Natural killer cell (primary cell): Measurements from ENCODE around the gene SPIRE1. TPM values are rescaled to one million over a fixed set of nuclear protein-coding genes. Genes with fewer than 3 reads are reported as not detected.

Experiments used
- ATAC-seq, 3 donors: fragments of 150-1000 bp in 2 of 3; fragments of 200-7000 bp in 1 of 3; cut with Tn5 transposase; 1 replicate in 1 of 3; 2 replicates in 2 of 3; pipeline ENCODE4 v1.10.0; 2021; ENCODE audit warnings: mild to moderate bottlenecking in 2 of 3, moderate library complexity in 2 of 3
- DNase-seq, 2 donors: peaks; one replicate each; pipeline versions ENCODE4 v3.0.0 to v3.0.0-alpha.2; 2013 to 2021; ENCODE audit warnings: mixed read lengths in 1 of 2
- H3K27ac ChIP-seq: one replicate; pipeline ENCODE4 v1.5.1; 2013; ENCODE audit warnings: mild to moderate bottlenecking, low read length
- H3K27me3 ChIP-seq: one replicate; pipeline ENCODE4 v1.6.1; 2013; ENCODE audit warnings: low read length; ENCODE audit not compliant: control insufficient read depth, insufficient read depth
- H3K36me3 ChIP-seq: one replicate; pipeline ENCODE4 v1.6.1; 2013; ENCODE audit warnings: low read length; ENCODE audit not compliant: control insufficient read depth, insufficient read depth
- H3K4me1 ChIP-seq: one replicate; pipeline ENCODE4 v1.6.1; 2013; ENCODE audit warnings: low read length; ENCODE audit not compliant: control insufficient read depth, insufficient read depth
- H3K4me3 ChIP-seq: one replicate; pipeline ENCODE4 v1.5.1; 2013; ENCODE audit warnings: low read length
- H3K9me3 ChIP-seq: one replicate; pipeline ENCODE4 v1.6.1; 2013; ENCODE audit warnings: low read length; ENCODE audit not compliant: control insufficient read depth, insufficient read depth
- H3K27ac Mint-ChIP-seq, 2 donors: one replicate each; pipeline ENCODE4 v1.8.0; 2022; ENCODE audit warnings: mild to moderate bottlenecking in 2 of 2, mixed read lengths in 2 of 2, moderate library complexity in 1 of 2
- H3K27me3 Mint-ChIP-seq, 2 donors: one replicate each; pipeline ENCODE4 v1.8.0; 2022; ENCODE audit warnings: low read depth in 2 of 2, mixed read lengths in 2 of 2
- H3K36me3 Mint-ChIP-seq: one replicate; pipeline ENCODE4 v1.8.0; 2022; ENCODE audit warnings: mixed read lengths
- H3K4me1 Mint-ChIP-seq, 2 donors: one replicate each; pipeline ENCODE4 v1.8.0; 2022; ENCODE audit warnings: mixed read lengths in 2 of 2
- H3K4me3 Mint-ChIP-seq: one replicate; pipeline ENCODE4 v1.8.0; 2022; ENCODE audit warnings: mild to moderate bottlenecking, moderate library complexity, mixed read lengths
- H3K9me3 Mint-ChIP-seq, 2 donors: one replicate each; pipeline ENCODE4 v1.8.0; 2022; ENCODE audit warnings: mixed read lengths in 2 of 2
- CTCF ChIP-seq: fragments of 200-600 bp; IDR thresholded peaks from one replicate; pipeline ENCODE4 v1.8.0; 2022; ENCODE audit warnings: antibody characterized with exemption
- WGBS: methylation state at CpG from one replicate; pipeline ENCODE4 v1.1.7; 2013; ENCODE audit warnings: missing lambda C conversion rate; ENCODE audit not compliant: insufficient coverage; 5-methylcytosine and 5-hydroxymethylcytosine counted together
- intact Hi-C: fragments of 100-400 bp; cut with micrococcal nuclease; formaldehyde crosslinking; loops from one replicate; pipeline ENCODE4 v1.14.2; 2022
- total RNA-seq, 4 donors: library from RNA; stranded (reverse); fragments of 120-200 nt in 1 of 4; gene quantifications; one replicate each; pipeline versions ENCODE4 v1.2.3 to v1.2.4, GENCODE V29; 2013 to 2022

Gene SPIRE1
- total RNA-seq, 3 donors from 2014 or later (not counting 1 experiment from before 2014, with no cell fraction given), result 4.8 to 6.7 (median 5.4) TPM

GRCh38 chr18:12574494-12575185 lies 83.3 kb downstream of the SPIRE1 start:
- Histone ChIP-seq H3K9me3 (no peaks in the 10 kb centered on the region), H3K27ac (no peak overlapping the region), H3K27me3 (no peaks in the 10 kb centered on the region), H3K36me3 (no peaks in the 10 kb centered on the region), H3K4me1 (no peaks in the 10 kb centered on the region), H3K4me3 (no peak overlapping the region)
- TF ChIP-seq CTCF, result no peak
- 91% methylated on average over 2 of the region's 2 CpGs for WGBS
- Mint-ChIP-seq H3K9me3 (no peaks in the 10 kb centered on the region), H3K4me1 (no peaks in the 10 kb centered on the region), H3K36me3 (no peaks in the 10 kb centered on the region), H3K27me3 (peaks cover 5 to 7% of the 10 kb centered on the region in 2 donors), H3K27ac (no peak overlapping the region), H3K4me3 (no peak overlapping the region)
- DNase-seq (no peak), ATAC-seq (no peak)
- intact Hi-C loops, result no loop called here

- H3K4me1 Mint-ChIP-seq, result no peaks in the 10 kb centered on the region
- peaks cover 5 to 9% of the 10 kb centered on the region in 2 donors for H3K27me3 Mint-ChIP-seq
- no peaks in the 10 kb centered on the region for H3K9me3 Mint-ChIP-seq
- no peaks in the 10 kb centered on the region for H3K4me1 ChIP-seq
- DNase-seq (no peak), ATAC-seq (no peak)
- H3K4me3 Mint-ChIP-seq, result no peak overlapping the region
- intact Hi-C loops, result no loop called here
- no peak overlapping the region for H3K4me3 ChIP-seq
- no peaks in the 10 kb centered on the region for H3K9me3 ChIP-seq
- TF ChIP-seq CTCF, result no peak
- H3K27ac Mint-ChIP-seq, result no peak overlapping the region
- no peaks in the 10 kb centered on the region for H3K36me3 ChIP-seq
- WGBS, result 93% methylated on average over 2 of the region's 2 CpGs
- H3K36me3 Mint-ChIP-seq, result no peaks in the 10 kb centered on the region
- no peak overlapping the region for H3K27ac ChIP-seq
- H3K27me3 ChIP-seq, result no peaks in the 10 kb centered on the region
Observed at GRCh38 chr18:12571630-12572029, 86.3 kb downstream of the SPIRE1 start.

GRCh38 chr18:12569791-12570190 lies 88.1 kb downstream of the SPIRE1 start:
- H3K9me3 ChIP-seq, result no peaks in the 10 kb centered on the region
- no peak overlapping the region for H3K27ac ChIP-seq
- Mint-ChIP-seq H3K9me3 (no peaks in the 10 kb centered on the region), H3K4me1 (no peaks in the 10 kb centered on the region), H3K27ac (no peak overlapping the region), H3K36me3 (no peaks in the 10 kb centered on the region), H3K4me3 (no peak overlapping the region), H3K27me3 (peaks cover 9 to 10% of the 10 kb centered on the region in 2 donors)
- no peak overlapping the region for H3K4me3 ChIP-seq
- intact Hi-C loops, result no loop called here
- no peak for TF ChIP-seq CTCF
- H3K4me1 ChIP-seq, result no peaks in the 10 kb centered on the region
- H3K27me3 ChIP-seq, result no peaks in the 10 kb centered on the region
- no peaks in the 10 kb centered on the region for H3K36me3 ChIP-seq
- ATAC-seq (no peak), DNase-seq (no peak)
- 75% methylated on average over 2 of the region's 2 CpGs for WGBS

GRCh38 chr18:12567849-12568248 lies 90.1 kb downstream of the SPIRE1 start:
- no peak overlapping the region for H3K27ac ChIP-seq
- WGBS, result 67% methylated on average over 2 of the region's 4 CpGs

More at GRCh38 chr18:12567849-12568248, 90.1 kb downstream of the SPIRE1 start:
- H3K4me3 Mint-ChIP-seq, result no peak overlapping the region
- no peaks in the 10 kb centered on the region for H3K36me3 ChIP-seq
- H3K4me1 Mint-ChIP-seq, result no peaks in the 10 kb centered on the region
- no peak for TF ChIP-seq CTCF
- H3K4me3 ChIP-seq, result no peak overlapping the region
- intact Hi-C loops, result no loop called here
- no peaks in the 10 kb centered on the region for H3K27me3 ChIP-seq
- H3K4me1 ChIP-seq, result no peaks in the 10 kb centered on the region
- no peaks in the 10 kb centered on the region for H3K9me3 Mint-ChIP-seq
- H3K27me3 Mint-ChIP-seq, result peaks cover 17 to 18% of the 10 kb centered on the region in 2 donors
- no peaks in the 10 kb centered on the region for H3K36me3 Mint-ChIP-seq
- ATAC-seq (no peak), DNase-seq (no peak)
- H3K9me3 ChIP-seq, result no peaks in the 10 kb centered on the region
- no peak overlapping the region for H3K27ac Mint-ChIP-seq
